IPS-18a (cell line): Measurements from ENCODE around the gene HS6ST3.

Experiments
- H3K27ac ChIP-seq: one replicate; pipeline ENCODE4 v1.5.1; 2013; ENCODE audit warnings: low read length
- H3K27me3 ChIP-seq: one replicate; pipeline ENCODE4 v1.6.1; 2013; ENCODE audit warnings: mild to moderate bottlenecking, low read length; ENCODE audit not compliant: control insufficient read depth, insufficient read depth
- H3K36me3 ChIP-seq: one replicate; pipeline ENCODE4 v1.6.1; 2013; ENCODE audit warnings: low read depth, low read length; ENCODE audit not compliant: control insufficient read depth
- H3K4me1 ChIP-seq: one replicate; pipeline ENCODE4 v1.6.1; 2013; ENCODE audit warnings: low read depth, low read length; ENCODE audit not compliant: control insufficient read depth
- H3K4me3 ChIP-seq: one replicate; pipeline ENCODE4 v1.5.1; 2013; ENCODE audit warnings: low read length
- H3K9ac ChIP-seq: one replicate; pipeline ENCODE4 v1.6.1; 2013; ENCODE audit warnings: mild to moderate bottlenecking, low read length, moderate library complexity
- H3K9me3 ChIP-seq: one replicate; pipeline ENCODE4 v1.6.1; 2013; ENCODE audit warnings: low read depth, low read length; ENCODE audit not compliant: control insufficient read depth

The HS6ST3 gene

GRCh38 chr13:96214824-96215445, 125.0 kb downstream of the HS6ST3 start:
- no peaks in the 10 kb centered on the region for H3K4me1 ChIP-seq
- H3K9me3 ChIP-seq: no peaks in the 10 kb centered on the region
- no peaks in the 10 kb centered on the region for H3K36me3 ChIP-seq
- H3K27ac ChIP-seq: no peak overlapping the region
- H3K27me3 ChIP-seq: no peaks in the 10 kb centered on the region
- H3K4me3 ChIP-seq: no peak overlapping the region
- H3K9ac ChIP-seq: no peak overlapping the region

GRCh38 chr13:96216543-96216942, 126.6 kb downstream of the HS6ST3 start:
- Histone ChIP-seq H3K9me3 (no peaks in the 10 kb centered on the region), H3K27ac (no peak overlapping the region), H3K36me3 (no peaks in the 10 kb centered on the region), H3K4me1 (no peaks in the 10 kb centered on the region), H3K4me3 (no peak overlapping the region), H3K9ac (no peak overlapping the region), H3K27me3 (no peaks in the 10 kb centered on the region)

- no peaks in the 10 kb centered on the region for H3K36me3 ChIP-seq
- no peak overlapping the region for H3K9ac ChIP-seq
- H3K27me3 ChIP-seq: no peaks in the 10 kb centered on the region
- no peaks in the 10 kb centered on the region for H3K4me1 ChIP-seq
- H3K4me3 ChIP-seq: no peak overlapping the region
- H3K9me3 ChIP-seq: no peaks in the 10 kb centered on the region
- H3K27ac ChIP-seq: no peak overlapping the region
These were observed 128.6 kb downstream of the HS6ST3 start for GRCh38 chr13:96218475-96218874.

GRCh38 chr13:96221471-96221870, 131.6 kb downstream of the HS6ST3 start:
- Histone ChIP-seq H3K4me3 (no peak overlapping the region), H3K9ac (no peak overlapping the region), H3K27me3 (no peaks in the 10 kb centered on the region), H3K36me3 (no peaks in the 10 kb centered on the region), H3K9me3 (no peaks in the 10 kb centered on the region), H3K27ac (no peak overlapping the region), H3K4me1 (no peaks in the 10 kb centered on the region)

GRCh38 chr13:96223231-96223630, 133.3 kb downstream of the HS6ST3 start:
- Histone ChIP-seq H3K27ac (no peak overlapping the region), H3K9ac (no peak overlapping the region), H3K4me3 (no peak overlapping the region), H3K27me3 (no peaks in the 10 kb centered on the region), H3K36me3 (no peaks in the 10 kb centered on the region), H3K4me1 (no peaks in the 10 kb centered on the region), H3K9me3 (no peaks in the 10 kb centered on the region)

- H3K27ac ChIP-seq: no peak overlapping the region
- no peaks in the 10 kb centered on the region for H3K36me3 ChIP-seq
- no peaks in the 10 kb centered on the region for H3K27me3 ChIP-seq
- no peaks in the 10 kb centered on the region for H3K4me1 ChIP-seq
- no peaks in the 10 kb centered on the region for H3K9me3 ChIP-seq
- no peak overlapping the region for H3K9ac ChIP-seq
- H3K4me3 ChIP-seq: no peak overlapping the region
These were observed 139.4 kb downstream of the HS6ST3 start for GRCh38 chr13:96229356-96229755.

GRCh38 chr13:96238241-96238640, 148.3 kb downstream of the HS6ST3 start:
- no peaks in the 10 kb centered on the region for H3K9me3 ChIP-seq
- H3K36me3 ChIP-seq: no peaks in the 10 kb centered on the region
- H3K27me3 ChIP-seq: no peaks in the 10 kb centered on the region
- no peak overlapping the region for H3K9ac ChIP-seq
- no peaks in the 10 kb centered on the region for H3K4me1 ChIP-seq
- no peak overlapping the region for H3K4me3 ChIP-seq
- no peak overlapping the region for H3K27ac ChIP-seq

- H3K27me3 ChIP-seq: no peaks in the 10 kb centered on the region
- no peak overlapping the region for H3K4me3 ChIP-seq
- H3K9me3 ChIP-seq: no peaks in the 10 kb centered on the region
- no peak overlapping the region for H3K27ac ChIP-seq
- H3K4me1 ChIP-seq: no peaks in the 10 kb centered on the region
- no peak overlapping the region for H3K9ac ChIP-seq
- H3K36me3 ChIP-seq: no peaks in the 10 kb centered on the region
These were observed 149.0 kb downstream of the HS6ST3 start for GRCh38 chr13:96238861-96239260.

- H3K4me1 ChIP-seq: peaks cover 10% of the 10 kb centered on the region
- no peaks in the 10 kb centered on the region for H3K9me3 ChIP-seq
- H3K4me3 ChIP-seq: no peak overlapping the region
- H3K36me3 ChIP-seq: no peaks in the 10 kb centered on the region
- no peak overlapping the region for H3K27ac ChIP-seq
- H3K9ac ChIP-seq: no peak overlapping the region
- H3K27me3 ChIP-seq: no peaks in the 10 kb centered on the region
These were observed 153.5 kb downstream of the HS6ST3 start for GRCh38 chr13:96243376-96243775.

GRCh38 chr13:96248103-96248502, 158.2 kb downstream of the HS6ST3 start:
- no peaks in the 10 kb centered on the region for H3K36me3 ChIP-seq
- H3K9me3 ChIP-seq: no peaks in the 10 kb centered on the region
- H3K4me1 ChIP-seq: peaks cover 10% of the 10 kb centered on the region
- no peak overlapping the region for H3K27ac ChIP-seq
- no peak overlapping the region for H3K9ac ChIP-seq
- H3K27me3 ChIP-seq: no peaks in the 10 kb centered on the region
- H3K4me3 ChIP-seq: no peak overlapping the region

GRCh38 chr13:96248996-96249395, 159.1 kb downstream of the HS6ST3 start:
- peaks cover 10% of the 10 kb centered on the region for H3K4me1 ChIP-seq
- no peak overlapping the region for H3K27ac ChIP-seq
- no peak overlapping the region for H3K4me3 ChIP-seq
- H3K36me3 ChIP-seq: no peaks in the 10 kb centered on the region
- no peak overlapping the region for H3K9ac ChIP-seq
- no peaks in the 10 kb centered on the region for H3K27me3 ChIP-seq
- H3K9me3 ChIP-seq: no peaks in the 10 kb centered on the region

- Histone ChIP-seq H3K36me3 (no peaks in the 10 kb centered on the region), H3K27me3 (no peaks in the 10 kb centered on the region), H3K9ac (no peak overlapping the region), H3K9me3 (no peaks in the 10 kb centered on the region), H3K27ac (no peak overlapping the region), H3K4me1 (peaks cover 4% of the 10 kb centered on the region), H3K4me3 (no peak overlapping the region)
These were observed 163.0 kb downstream of the HS6ST3 start for GRCh38 chr13:96252903-96253302.
